ENCODE results near the gene THBS3. TPM values are rescaled to one million over a fixed set of nuclear protein-coding genes. Genes with fewer than 3 reads are reported as not detected.
"Not testable (repeated sequence)": the region's sequence is repeated elsewhere in the genome, so short reads cannot be mapped to it uniquely, and the experiment has no call there.

Gene THBS3
- total RNA-seq, 1 donor from 2014 or later, result 55.4 TPM

- H3K4me1 Mint-ChIP-seq (ENCODE audit: unreplicated experiment), result peaks cover 28% of the 10 kb centered on the region
- H3K27ac Mint-ChIP-seq (ENCODE audit: unreplicated experiment), result peak overlapping the region; percentile 92
- H3K4me3 Mint-ChIP-seq (ENCODE audit: unreplicated experiment), result peak overlapping the region; percentile 85
- no peak for DNase-seq (ENCODE audit: extremely low spot score, unreplicated experiment)
- H3K36me3 Mint-ChIP-seq (ENCODE audit: unreplicated experiment), result peaks cover 3% of the 10 kb centered on the region
- H3K27me3 Mint-ChIP-seq (ENCODE audit: unreplicated experiment), result no peaks in the 10 kb centered on the region
- no peaks in the 10 kb centered on the region for H3K9me3 Mint-ChIP-seq (ENCODE audit: unreplicated experiment)
- no peak for TF ChIP-seq CTCF (IDR thresholded peaks at IDR 0.05)
Measured at GRCh38 chr1:155195201-155196102, 12.2 kb downstream of the THBS3 start.

GRCh38 chr1:155193991-155194240 lies 13.8 kb downstream of the THBS3 start:
- Mint-ChIP-seq H3K4me3 (ENCODE audit: unreplicated experiment) (peak overlapping the region; percentile 85), H3K4me1 (ENCODE audit: unreplicated experiment) (peaks cover 28% of the 10 kb centered on the region), H3K27ac (ENCODE audit: unreplicated experiment) (peak overlapping the region; percentile 99)
- H3K9me3 Mint-ChIP-seq (ENCODE audit: unreplicated experiment); DNase-seq (ENCODE audit: extremely low spot score, unreplicated experiment); H3K27me3 Mint-ChIP-seq (ENCODE audit: unreplicated experiment); H3K36me3 Mint-ChIP-seq (ENCODE audit: unreplicated experiment): not testable (repeated sequence)

GRCh38 chr1:155193275-155193990 lies 14.3 kb downstream of the THBS3 start:
- H3K4me1 Mint-ChIP-seq (ENCODE audit: unreplicated experiment), result peaks cover 28% of the 10 kb centered on the region

GRCh38 chr1:155192346-155193274 lies 15.1 kb downstream of the THBS3 start:
- Mint-ChIP-seq H3K27me3 (ENCODE audit: unreplicated experiment) (no peaks in the 10 kb centered on the region), H3K4me1 (ENCODE audit: unreplicated experiment) (peaks cover 33% of the 10 kb centered on the region), H3K27ac (ENCODE audit: unreplicated experiment) (peak overlapping the region; percentile 99), H3K9me3 (ENCODE audit: unreplicated experiment) (no peaks in the 10 kb centered on the region), H3K4me3 (ENCODE audit: unreplicated experiment) (peak overlapping the region; percentile 85), H3K36me3 (ENCODE audit: unreplicated experiment) (no peaks in the 10 kb centered on the region)
- TF ChIP-seq CTCF (IDR thresholded peaks at IDR 0.05), result no peak
- no peak for DNase-seq (ENCODE audit: extremely low spot score, unreplicated experiment)

More at GRCh38 chr1:155193275-155193990, 14.3 kb downstream of the THBS3 start:
- H3K4me3 Mint-ChIP-seq (ENCODE audit: unreplicated experiment), result peak overlapping the region; percentile 85
- peak; percentile 98 for TF ChIP-seq CTCF (IDR thresholded peaks at IDR 0.05)
- H3K27ac Mint-ChIP-seq (ENCODE audit: unreplicated experiment), result peak overlapping the region; percentile 99
- H3K9me3 Mint-ChIP-seq (ENCODE audit: unreplicated experiment), result no peaks in the 10 kb centered on the region
- DNase-seq (ENCODE audit: extremely low spot score, unreplicated experiment), result peak; percentile 98
- H3K27me3 Mint-ChIP-seq (ENCODE audit: unreplicated experiment), result no peaks in the 10 kb centered on the region
- peaks cover 3% of the 10 kb centered on the region for H3K36me3 Mint-ChIP-seq (ENCODE audit: unreplicated experiment)

- no peaks in the 10 kb centered on the region for H3K27me3 Mint-ChIP-seq (ENCODE audit: unreplicated experiment)
- H3K36me3 Mint-ChIP-seq (ENCODE audit: unreplicated experiment), result no peaks in the 10 kb centered on the region
- peak overlapping the region; percentile 87 for H3K27ac Mint-ChIP-seq (ENCODE audit: unreplicated experiment)
- no peak overlapping the region for H3K4me3 Mint-ChIP-seq (ENCODE audit: unreplicated experiment)
- H3K4me1 Mint-ChIP-seq (ENCODE audit: unreplicated experiment), result peaks cover 35% of the 10 kb centered on the region
- no peak for DNase-seq (ENCODE audit: extremely low spot score, unreplicated experiment)
- TF ChIP-seq CTCF (IDR thresholded peaks at IDR 0.05), result no peak
- H3K9me3 Mint-ChIP-seq (ENCODE audit: unreplicated experiment), result no peaks in the 10 kb centered on the region
Measured at GRCh38 chr1:155191904-155192303, 15.8 kb downstream of the THBS3 start.

- DNase-seq (ENCODE audit: extremely low spot score, unreplicated experiment); H3K4me3 Mint-ChIP-seq (ENCODE audit: unreplicated experiment); H3K27ac Mint-ChIP-seq (ENCODE audit: unreplicated experiment); H3K27me3 Mint-ChIP-seq (ENCODE audit: unreplicated experiment); H3K36me3 Mint-ChIP-seq (ENCODE audit: unreplicated experiment); H3K9me3 Mint-ChIP-seq (ENCODE audit: unreplicated experiment): not testable (repeated sequence)
- H3K4me1 Mint-ChIP-seq (ENCODE audit: unreplicated experiment), result peaks cover 31% of the 10 kb centered on the region
Measured at GRCh38 chr1:155189926-155190325, 17.8 kb downstream of the THBS3 start.

All from osteocyte (in vitro differentiated cells).